VCaP (cell line): ENCODE measurements around the gene DECR2.
"Not testable (repeated sequence)": the region's sequence is repeated elsewhere in the genome, so short reads cannot be mapped to it uniquely, and the experiment has no call there.

Experiments used
- H3K27ac ChIP-seq: fragments of 450-650 bp; 2 replicates; pipeline ENCODE4 v1.5.1; 2017
- CTCF ChIP-seq: fragments of 450-650 bp; conservative IDR thresholded peaks from 2 replicates; pipeline ENCODE4 v1.5.1; 2017; ENCODE audit warnings: mild to moderate bottlenecking, moderate library complexity

Gene DECR2

GRCh38 chr16:404971-405486, 3.3 kb downstream of the DECR2 start:
- TF ChIP-seq CTCF: no peak
- H3K27ac ChIP-seq: no peak overlapping the region

- no peak overlapping the region for H3K27ac ChIP-seq
- no peak for TF ChIP-seq CTCF
Measured at GRCh38 chr16:405548-406506, 4.1 kb downstream of the DECR2 start.

GRCh38 chr16:407253-407652, 5.6 kb downstream of the DECR2 start:
- H3K27ac ChIP-seq: no peak overlapping the region
- no peak for TF ChIP-seq CTCF

GRCh38 chr16:410516-411178, 9.0 kb downstream of the DECR2 start:
- no peak for TF ChIP-seq CTCF
- no peak overlapping the region for H3K27ac ChIP-seq

- no peak overlapping the region for H3K27ac ChIP-seq
- no peak for TF ChIP-seq CTCF
Measured at GRCh38 chr16:411576-412265, 10.0 kb downstream of the DECR2 start.

- no peak for TF ChIP-seq CTCF
- no peak overlapping the region for H3K27ac ChIP-seq
Measured at GRCh38 chr16:414395-415169, 12.9 kb downstream of the DECR2 start.

GRCh38 chr16:415170-415498, 13.4 kb downstream of the DECR2 start:
- not testable (repeated sequence) for H3K27ac ChIP-seq

- not testable (repeated sequence) for H3K27ac ChIP-seq
Measured at GRCh38 chr16:422179-422578, 20.5 kb downstream of the DECR2 start.
